Hepatocyte (in vitro differentiated cells): ENCODE measurements around the gene PRKAR1B.

Experiments used
- CTCF ChIP-seq: fragments of 200-600 bp; sonication (generic); IDR thresholded peaks from 2 replicates; pipeline ENCODE4 v1.5.1; 2016; ENCODE audit warnings: antibody characterized with exemption, mild to moderate bottlenecking; ENCODE audit not compliant: poor library complexity
- EZH2 ChIP-seq: fragments of 200-600 bp; sonication (generic); IDR thresholded peaks from 2 replicates; pipeline ENCODE4 v1.6.1; 2016; ENCODE audit warnings: antibody characterized with exemption, mild to moderate bottlenecking, borderline replicate concordance
- EZH2phosphoT487 ChIP-seq: fragments of 200-600 bp; sonication (generic); IDR thresholded peaks from one replicate; pipeline ENCODE4 v1.6.1; 2018; ENCODE audit warnings: antibody characterized with exemption, mild to moderate bottlenecking, low read depth, moderate library complexity; ENCODE audit not compliant: unreplicated experiment, severe bottlenecking

- TF ChIP-seq CTCF (no peak), EZH2phosphoT487 (no peak), EZH2 (no peak)
These were observed 220.0 kb downstream of the PRKAR1B start for GRCh38 chr7:506921-507622.
